SK-N-SH (cell line): Measurements from ENCODE around the gene LY6G6D.
A peak's percentile ranks its signal among the peaks of the same experiment; 100 is the strongest.

Experiments used
- CTCF ChIP-seq: fragments of 200-600 bp; sonication (generic); IDR thresholded peaks from 2 replicates; pipeline ENCODE4 v1.6.1; 2017; ENCODE audit warnings: antibody characterized with exemption, mild to moderate bottlenecking, moderate library complexity
- EZH2phosphoT487 ChIP-seq: fragments of 200-600 bp; sonication (generic); IDR thresholded peaks from 2 replicates; pipeline ENCODE4 v1.6.1; 2017; ENCODE audit warnings: low read depth, mixed run types, mild to moderate bottlenecking, antibody characterized with exemption, moderate library complexity, borderline replicate concordance
- FOXJ3 ChIP-seq: sonication (generic); formaldehyde crosslinking; IDR thresholded peaks from 2 replicates; pipeline ENCODE4 v1.5.1; 2020; ENCODE audit warnings: mild to moderate bottlenecking, missing genetic modification reagents
- RCOR1 ChIP-seq: fragments of 150-350 bp; IDR thresholded peaks from 2 replicates; pipeline ENCODE4 v1.6.1; 2017; ENCODE audit warnings: antibody characterized with exemption, low read length
- SIN3A ChIP-seq: IDR thresholded peaks from 2 replicates; pipeline ENCODE4 v1.6.1; 2012; ENCODE audit warnings: low read depth, mild to moderate bottlenecking, low read length, moderate library complexity, borderline replicate concordance
- ZBTB33 ChIP-seq: IDR thresholded peaks from 2 replicates; pipeline ENCODE4 v1.4.0; 2012; ENCODE audit warnings: low read depth, borderline replicate concordance

GRCh38 chr6:31680226-31681134, 34.7 kb upstream of the LY6G6D start, which contains the start of gene LY6G5C:
- TF ChIP-seq SIN3A = 0 out of 2 replicates have a peak, but pooled peaks have one; percentile 60
- TF ChIP-seq ZBTB33 = no peak
- no peak for TF ChIP-seq RCOR1
- TF ChIP-seq CTCF = peak; percentile 69
- TF ChIP-seq FOXJ3 (CRISPR knock-in tag) = no peak
- TF ChIP-seq EZH2phosphoT487 = no peak
